GM08714 (cell line): ENCODE data around the gene ENOSF1.

Experiments used
- H3K4me3 ChIP-seq: fragments of 200-500 bp; sonication (Bioruptor generic); 2 replicates; pipeline ENCODE4 v1.5.1; 2014; ENCODE audit warnings: mild to moderate bottlenecking, low read length, inconsistent platforms
- ZNF274 ChIP-seq: IDR thresholded peaks from 2 replicates; pipeline ENCODE4 v1.6.1; 2012; ENCODE audit warnings: mild to moderate bottlenecking, low read depth, low read length

The ENOSF1 gene

GRCh38 chr18:713135-713490 is 683 bp upstream of the ENOSF1 start:
- H3K4me3 ChIP-seq, result peak overlapping the region; percentile 51; the same call in 1 of the 2 replicates
- TF ChIP-seq ZNF274, result no peak

DNA sequence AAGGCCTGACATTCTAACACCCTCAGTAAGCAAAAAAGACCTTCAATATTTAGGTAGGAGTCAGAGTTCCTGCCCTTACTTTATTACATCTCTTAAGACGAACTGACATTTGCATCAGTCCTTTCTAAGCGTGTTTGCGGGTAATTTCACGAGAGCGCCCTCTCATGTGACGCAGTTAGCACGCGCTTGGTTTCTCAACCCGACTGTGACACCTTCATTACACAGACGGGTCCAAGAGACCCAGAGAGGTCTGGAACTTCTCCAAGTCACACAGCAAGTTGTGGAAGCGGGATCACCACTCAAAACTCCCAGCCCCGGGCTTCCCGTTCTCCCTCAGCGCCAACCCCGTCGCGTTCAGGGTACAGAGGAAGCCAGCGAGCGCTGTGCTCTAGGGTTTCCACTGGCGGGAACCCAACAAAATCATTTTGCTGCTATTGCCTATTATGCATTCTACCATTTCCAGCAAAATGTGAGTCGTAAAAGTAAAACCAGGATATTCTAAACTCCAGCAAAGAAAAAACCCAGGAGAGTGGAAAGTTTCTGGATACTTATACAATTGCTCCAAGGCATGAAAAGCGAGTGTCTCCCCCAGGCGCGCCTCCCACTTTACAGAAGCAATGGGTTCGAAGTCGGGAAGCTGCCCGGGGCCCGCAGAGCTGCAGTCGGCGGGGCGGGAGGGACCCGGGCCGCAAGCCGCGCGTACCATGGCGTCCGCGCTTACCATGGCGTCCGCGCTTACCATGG is 601 bp downstream of the ENOSF1 start:
- TF ChIP-seq ZNF274, result no peak

GRCh38 chr18:711310-711656 is 1.1 kb downstream of the ENOSF1 start:
- no peak for TF ChIP-seq ZNF274
- peak overlapping the region; percentile 89 for H3K4me3 ChIP-seq

More for the DNA sequence above, 601 bp downstream of the ENOSF1 start:
- H3K4me3 ChIP-seq, result peak overlapping the region; percentile 89

DNA sequence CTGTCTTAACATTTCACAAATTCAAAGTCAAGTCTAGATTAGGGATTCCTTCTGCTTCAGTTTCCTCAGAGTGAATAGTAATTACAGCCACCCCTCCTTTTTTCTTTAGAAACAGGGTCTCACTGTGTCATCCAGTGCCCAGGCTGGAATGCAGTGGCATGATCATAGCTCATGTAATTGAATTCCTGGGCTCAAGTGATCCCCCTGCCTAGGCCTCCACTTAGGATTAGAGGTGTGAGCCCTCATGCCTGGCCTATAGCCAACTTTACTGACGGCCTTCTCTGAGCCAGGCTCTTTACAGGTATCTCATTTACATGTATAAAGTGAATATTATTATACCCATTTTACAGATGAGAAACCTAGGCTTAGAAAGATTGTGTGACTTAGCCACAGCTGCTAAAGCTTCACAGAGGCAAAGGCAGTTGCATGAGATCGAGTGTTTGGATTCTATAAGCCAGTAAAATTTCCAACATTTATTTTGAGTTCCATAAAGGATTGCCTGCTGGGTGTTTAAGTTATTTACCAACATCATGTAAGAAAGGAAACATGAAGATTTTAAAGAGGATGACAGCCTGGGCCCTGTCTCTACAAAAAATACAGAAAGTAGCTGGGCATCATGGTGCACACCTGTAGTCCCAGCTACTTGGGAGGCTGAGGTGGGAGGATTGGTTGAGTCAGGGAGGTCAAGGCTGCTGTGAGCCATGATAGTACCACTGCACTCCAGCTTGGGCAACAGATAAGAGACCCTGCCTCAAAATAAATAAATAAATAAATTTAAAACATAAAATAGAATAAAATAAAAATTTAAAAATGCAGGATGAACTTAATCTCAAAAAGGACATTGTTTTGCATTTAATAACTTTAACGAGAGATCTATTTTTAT is 1.8 kb downstream of the ENOSF1 start:
- peak overlapping the region; percentile 89; the same call in 1 of the 2 replicates for H3K4me3 ChIP-seq
- TF ChIP-seq ZNF274, result no peak

- no peak overlapping the region for H3K4me3 ChIP-seq
- no peak for TF ChIP-seq ZNF274
These were observed 2.7 kb downstream of the ENOSF1 start for GRCh38 chr18:709771-710170.

GRCh38 chr18:708096-708495 is 4.3 kb downstream of the ENOSF1 start:
- TF ChIP-seq ZNF274, result no peak
- no peak overlapping the region for H3K4me3 ChIP-seq

GRCh38 chr18:706405-706804 is 6.0 kb downstream of the ENOSF1 start:
- no peak overlapping the region for H3K4me3 ChIP-seq
- TF ChIP-seq ZNF274, result no peak

GRCh38 chr18:703213-703967 is 9.0 kb downstream of the ENOSF1 start:
- no peak overlapping the region for H3K4me3 ChIP-seq
- TF ChIP-seq ZNF274, result no peak

DNA sequence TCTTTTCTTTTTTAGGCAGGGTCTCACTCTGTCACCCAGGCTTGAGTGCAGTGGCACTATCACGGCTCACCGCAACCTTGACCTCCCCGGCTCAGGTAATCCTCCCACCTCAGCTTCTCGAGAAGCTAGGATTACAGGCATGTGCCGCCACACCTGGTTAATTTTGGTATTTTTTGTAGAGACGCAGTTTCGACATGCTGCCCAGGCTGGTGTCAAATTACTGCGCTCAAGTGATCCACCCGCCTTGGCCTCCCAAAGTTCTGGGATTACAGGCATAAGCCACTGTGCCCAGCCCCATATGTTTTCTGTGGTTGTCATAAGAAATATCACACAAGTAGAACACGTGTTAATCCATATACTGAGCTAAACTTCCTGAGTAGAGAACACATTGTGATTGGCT is 14.6 kb downstream of the ENOSF1 start:
- H3K4me3 ChIP-seq, result no peak overlapping the region
- TF ChIP-seq ZNF274, result no peak

DNA sequence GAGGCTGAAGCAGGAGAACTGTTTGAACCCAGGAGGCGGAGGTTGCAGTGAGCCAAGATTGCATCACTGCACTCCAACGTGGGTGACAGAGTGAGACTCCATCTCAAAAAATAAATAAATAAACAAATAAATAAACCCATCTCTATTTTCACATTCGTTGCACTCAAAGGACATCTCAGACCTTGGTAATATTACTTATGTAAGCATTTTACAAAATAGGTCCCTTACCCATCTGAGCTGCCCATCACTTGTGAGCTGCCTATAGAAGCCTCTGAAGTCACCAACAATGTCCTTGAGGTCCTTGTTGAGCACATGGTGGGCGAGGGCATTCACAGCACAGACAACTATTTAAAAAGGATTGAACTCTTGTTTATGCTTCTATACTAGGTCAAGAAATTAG is 15.4 kb downstream of the ENOSF1 start:
- H3K4me3 ChIP-seq, result no peak overlapping the region
- no peak for TF ChIP-seq ZNF274

GRCh38 chr18:693466-694187 is 18.8 kb downstream of the ENOSF1 start:
- TF ChIP-seq ZNF274, result no peak

DNA sequence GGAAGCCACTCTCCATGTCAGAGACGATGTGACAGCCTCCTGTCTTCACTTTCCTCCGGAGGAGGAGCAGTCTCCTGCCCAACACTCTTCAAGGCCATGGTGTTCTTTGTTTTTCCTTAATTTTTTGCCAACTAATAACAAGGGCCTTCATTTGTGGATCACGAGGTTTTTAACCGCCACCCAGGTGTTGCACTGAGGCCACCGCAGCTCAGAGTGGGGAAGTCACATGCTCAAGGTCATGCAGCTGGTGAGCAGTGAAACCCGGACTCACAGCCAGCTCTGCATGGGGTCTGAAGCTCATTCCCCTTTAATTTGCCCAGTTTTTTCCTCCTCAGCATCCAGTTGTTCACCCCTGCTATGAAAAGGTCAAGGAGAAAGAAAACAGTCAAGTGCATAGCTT is 19.6 kb downstream of the ENOSF1 start:
- TF ChIP-seq ZNF274, result no peak
- no peak overlapping the region for H3K4me3 ChIP-seq

More at GRCh38 chr18:693466-694187, 18.8 kb downstream of the ENOSF1 start:
- H3K4me3 ChIP-seq, result no peak overlapping the region

DNA sequence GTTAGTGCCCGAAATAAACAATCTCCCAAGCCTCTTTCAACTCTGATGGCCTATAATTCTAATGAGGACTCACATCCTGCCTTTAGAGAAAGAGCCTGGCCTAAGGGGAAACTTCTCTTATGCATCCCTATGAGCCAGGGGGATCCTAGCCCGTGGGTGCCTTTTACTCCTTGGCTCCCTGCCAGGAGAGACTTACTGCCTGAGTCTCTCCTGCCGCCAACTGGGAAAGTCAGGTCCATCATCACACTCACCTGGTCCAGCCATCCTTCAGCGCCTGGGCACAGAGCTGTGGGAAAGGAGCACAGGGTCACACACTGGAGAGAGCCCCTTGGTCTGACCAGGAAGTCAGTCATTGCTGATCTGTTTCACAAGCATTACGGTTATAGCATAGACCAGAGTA is 24.1 kb downstream of the ENOSF1 start:
- no peak for TF ChIP-seq ZNF274
- H3K4me3 ChIP-seq, result no peak overlapping the region
